WTC11 (cell line): ENCODE results near the gene EFNA5. TPM values are rescaled to one million over a fixed set of nuclear protein-coding genes. Genes with fewer than 3 reads are reported as not detected.

ENCODE experiments used
- ATAC-seq: fragments of 200-7000 bp; cut with Tn5 transposase; 2 replicates; pipeline ENCODE4 v1.10.0; 2021; ENCODE audit warnings: mild to moderate bottlenecking, moderate library complexity
- CTCF ChIA-PET: fragments of 300-600 bp; sonication (Branson Sonifier 250); formaldehyde crosslinking; loops from one replicate; lab custom pipeline; 2021; ENCODE audit warnings: antibody characterized with exemption; lab: Charles Lee
- POLR2A ChIA-PET: fragments of 350-600 bp; sonication (Branson Sonifier 250); formaldehyde crosslinking; loops from one replicate; lab custom pipeline; 2021; ENCODE audit warnings: antibody characterized with exemption; lab: Charles Lee
- DNase-seq: peaks from one replicate; pipeline ENCODE4 v3.0.0; 2021; ENCODE audit warnings: low spot score
- H3K27ac Mint-ChIP-seq: 2 replicates; pipeline ENCODE4 v1.8.0; 2021; ENCODE audit warnings: mixed read lengths
- H3K27me3 Mint-ChIP-seq: 2 replicates; pipeline ENCODE4 v1.8.0; 2021; ENCODE audit warnings: low read depth, mild to moderate bottlenecking, moderate library complexity, mixed read lengths
- H3K36me3 Mint-ChIP-seq: 2 replicates; pipeline ENCODE4 v1.8.0; 2021; ENCODE audit warnings: mixed read lengths
- H3K4me1 Mint-ChIP-seq: 2 replicates; pipeline ENCODE4 v1.8.0; 2022; ENCODE audit warnings: mixed read lengths
- H3K4me3 Mint-ChIP-seq: 2 replicates; pipeline ENCODE4 v1.8.0; 2021; ENCODE audit warnings: mild to moderate bottlenecking, moderate library complexity, mixed read lengths
- H3K9me3 Mint-ChIP-seq: 2 replicates; pipeline ENCODE4 v1.8.0; 2021; ENCODE audit warnings: mixed read lengths
- EMX1 ChIP-seq: fragments of 250-450 bp; sonication (Bioruptor Pico); IDR thresholded peaks from 2 replicates; pipeline ENCODE4 v1.8.0; 2021; ENCODE audit warnings: mild to moderate bottlenecking
- ESRRA ChIP-seq: sonication (generic); formaldehyde crosslinking; IDR thresholded peaks from 2 replicates; pipeline ENCODE4 v1.8.1; 2022; ENCODE audit warnings: mild to moderate bottlenecking, missing genetic modification reagents, borderline replicate concordance
- FOXJ3 ChIP-seq: sonication (generic); formaldehyde crosslinking; IDR thresholded peaks from 2 replicates; pipeline ENCODE4 v1.9.0; 2021; ENCODE audit warnings: missing genetic modification reagents, mild to moderate bottlenecking, borderline replicate concordance
- FOXP1 ChIP-seq: sonication (generic); formaldehyde crosslinking; IDR thresholded peaks from 2 replicates; pipeline ENCODE4 v1.8.0; 2022; ENCODE audit warnings: missing genetic modification reagents, mild to moderate bottlenecking, moderate library complexity, borderline replicate concordance
- GRHL2 ChIP-seq: fragments of 250-450 bp; sonication (Bioruptor Pico); IDR thresholded peaks from 2 replicates; pipeline ENCODE4 v1.8.0; 2022; ENCODE audit warnings: mild to moderate bottlenecking, moderate library complexity; ENCODE audit not compliant: insufficient replicate concordance, severe bottlenecking
- NFYB ChIP-seq: sonication (generic); formaldehyde crosslinking; conservative IDR thresholded peaks from 2 replicates; pipeline ENCODE4 v1.8.0; 2022; ENCODE audit warnings: low read depth, missing genetic modification reagents
- TCF7 ChIP-seq: sonication (generic); formaldehyde crosslinking; IDR thresholded peaks from 2 replicates; pipeline ENCODE4 v1.8.0; 2022; ENCODE audit warnings: mild to moderate bottlenecking, low read depth, missing genetic modification reagents, moderate library complexity
- ZNF121 ChIP-seq: sonication (generic); formaldehyde crosslinking; IDR thresholded peaks from 2 replicates; pipeline ENCODE4 v1.8.0; 2023; ENCODE audit warnings: missing genetic modification reagents
- ZNF219 ChIP-seq: sonication (generic); formaldehyde crosslinking; IDR thresholded peaks from 2 replicates; pipeline ENCODE4 v1.8.0; 2023; ENCODE audit warnings: missing genetic modification reagents, mild to moderate bottlenecking, borderline replicate concordance
- ZNF423 ChIP-seq: fragments of 250-450 bp; sonication (Bioruptor Pico); IDR thresholded peaks from 2 replicates; pipeline ENCODE4 v2.1.2; 2022; ENCODE audit warnings: mild to moderate bottlenecking, moderate library complexity
- total RNA-seq: library from RNA; stranded (reverse); gene quantifications from 3 replicates; pipeline ENCODE4 v1.2.3, GENCODE V29; 2021
- TF ChIP-seq, protein P1 (sequence below): sonication (generic); formaldehyde crosslinking; IDR thresholded peaks from 2 replicates; pipeline ENCODE4 v1.8.1; 2023; ENCODE audit warnings: mild to moderate bottlenecking, missing genetic modification reagents, moderate library complexity
- TF ChIP-seq, protein P2 (sequence below): sonication (generic); formaldehyde crosslinking; IDR thresholded peaks from 2 replicates; pipeline ENCODE4 v1.8.1; 2023; ENCODE audit warnings: mild to moderate bottlenecking, moderate library complexity, missing genetic modification reagents
- TF ChIP-seq, protein P3 (sequence below): fragments of 250-450 bp; sonication (Bioruptor Pico); IDR thresholded peaks from 2 replicates; pipeline ENCODE4 v2.1.2; 2022; ENCODE audit warnings: mild to moderate bottlenecking, moderate library complexity
- TF ChIP-seq, protein P4 (sequence below): sonication (generic); formaldehyde crosslinking; IDR thresholded peaks from 2 replicates; pipeline ENCODE4 v1.8.1; 2023; ENCODE audit warnings: mild to moderate bottlenecking, missing genetic modification reagents
- TF ChIP-seq, protein P5 (sequence below): sonication (generic); formaldehyde crosslinking; IDR thresholded peaks from 2 replicates; pipeline ENCODE4 v1.8.1; 2022; ENCODE audit warnings: mild to moderate bottlenecking, moderate library complexity, missing genetic modification reagents
- TF ChIP-seq, protein P6 (sequence below): fragments of 250-450 bp; sonication (Bioruptor Pico); IDR thresholded peaks from 2 replicates; pipeline ENCODE4 v1.9.0; 2021; ENCODE audit warnings: mild to moderate bottlenecking

EFNA5 gene
- total RNA-seq, 1 experiment from 2014 or later: 17.4 TPM

DNA sequence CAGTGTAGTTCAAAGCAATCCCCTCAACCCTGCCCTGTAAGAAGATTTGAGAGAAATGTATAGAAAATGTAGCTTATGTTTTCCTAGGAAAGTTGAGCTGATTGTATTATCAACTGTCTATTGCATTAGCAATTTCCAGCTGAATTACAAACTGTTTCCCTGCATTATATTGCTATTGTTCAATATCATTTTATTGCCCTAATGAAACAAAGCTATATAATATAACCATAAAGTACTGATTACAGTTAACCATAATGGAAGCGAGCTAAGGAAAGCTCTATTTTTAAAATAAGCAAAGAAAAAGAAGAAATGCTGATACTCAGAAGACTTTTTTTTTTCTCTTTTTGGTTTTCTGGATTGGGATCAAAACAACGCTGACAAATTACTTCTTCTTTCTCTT, 228.3 kb downstream of the EFNA5 start:
- Mint-ChIP-seq H3K27ac (no peak overlapping the region), H3K4me1 (peaks cover 21% of the 10 kb centered on the region), H3K4me3 (no peak overlapping the region), H3K27me3 (no peaks in the 10 kb centered on the region), H3K36me3 (peaks cover 6% of the 10 kb centered on the region; the same call in 1 of the 2 replicates), H3K9me3 (peaks cover 15% of the 10 kb centered on the region)
- ChIA-PET POLR2A (interaction anchor here (0.7 kb wide), 1 partner anchor 9 kb away, joined by 8 read pairs; no protein-coding TSS in a partner anchor), CTCF (interaction anchor here (1.0 kb wide), 1 partner anchor 130 kb away, joined by 3 read pairs; no protein-coding TSS in a partner anchor)
- no peak for ATAC-seq
- no peak for TF ChIP-seq TCF7 (CRISPR knock-in tag)
- TF ChIP-seq FOXP1 (CRISPR knock-in tag): no peak
- TF ChIP-seq, protein P1, sequence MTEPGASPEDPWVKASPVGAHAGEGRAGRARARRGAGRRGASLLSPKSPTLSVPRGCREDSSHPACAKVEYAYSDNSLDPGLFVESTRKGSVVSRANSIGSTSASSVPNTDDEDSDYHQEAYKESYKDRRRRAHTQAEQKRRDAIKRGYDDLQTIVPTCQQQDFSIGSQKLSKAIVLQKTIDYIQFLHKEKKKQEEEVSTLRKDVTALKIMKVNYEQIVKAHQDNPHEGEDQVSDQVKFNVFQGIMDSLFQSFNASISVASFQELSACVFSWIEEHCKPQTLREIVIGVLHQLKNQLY (CRISPR knock-in tag): no peak
- no peak for TF ChIP-seq ZNF121
- no peak for DNase-seq

DNA sequence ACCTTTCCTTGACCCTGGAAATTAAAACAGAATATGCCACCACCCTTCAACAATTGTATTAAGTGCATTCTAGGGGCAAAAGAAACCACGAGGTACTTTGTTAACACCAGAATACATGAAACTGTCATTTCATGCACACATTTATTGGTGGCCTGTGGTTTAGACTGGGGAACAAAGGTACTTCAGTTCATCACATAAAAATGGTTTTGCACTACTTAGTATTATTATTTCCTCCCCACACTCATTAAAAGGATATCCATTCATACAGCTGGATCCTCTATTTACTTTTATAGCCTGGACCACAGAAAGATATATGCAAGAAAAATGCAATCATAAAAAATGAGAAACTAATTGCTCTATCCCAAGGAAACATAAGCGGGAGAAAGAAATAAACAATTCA, 230.9 kb downstream of the EFNA5 start:
- ATAC-seq: no peak
- H3K9me3 Mint-ChIP-seq: peaks cover 15% of the 10 kb centered on the region
- ChIA-PET CTCF (no interaction called here), POLR2A (no interaction called here)
- H3K4me1 Mint-ChIP-seq: peaks cover 14% of the 10 kb centered on the region
- DNase-seq: no peak
- H3K36me3 Mint-ChIP-seq: peaks cover 6% of the 10 kb centered on the region; the same call in 1 of the 2 replicates
- H3K4me3 Mint-ChIP-seq: no peak overlapping the region
- H3K27ac Mint-ChIP-seq: no peak overlapping the region
- H3K27me3 Mint-ChIP-seq: no peaks in the 10 kb centered on the region
- TF ChIP-seq GRHL2 (CRISPR knock-in tag) (no peak), ESRRA (CRISPR knock-in tag) (no peak), EMX1 (CRISPR knock-in tag) (no peak), NFYB (CRISPR knock-in tag) (no peak), FOXJ3 (CRISPR knock-in tag) (no peak)
- TF ChIP-seq, protein P2, sequence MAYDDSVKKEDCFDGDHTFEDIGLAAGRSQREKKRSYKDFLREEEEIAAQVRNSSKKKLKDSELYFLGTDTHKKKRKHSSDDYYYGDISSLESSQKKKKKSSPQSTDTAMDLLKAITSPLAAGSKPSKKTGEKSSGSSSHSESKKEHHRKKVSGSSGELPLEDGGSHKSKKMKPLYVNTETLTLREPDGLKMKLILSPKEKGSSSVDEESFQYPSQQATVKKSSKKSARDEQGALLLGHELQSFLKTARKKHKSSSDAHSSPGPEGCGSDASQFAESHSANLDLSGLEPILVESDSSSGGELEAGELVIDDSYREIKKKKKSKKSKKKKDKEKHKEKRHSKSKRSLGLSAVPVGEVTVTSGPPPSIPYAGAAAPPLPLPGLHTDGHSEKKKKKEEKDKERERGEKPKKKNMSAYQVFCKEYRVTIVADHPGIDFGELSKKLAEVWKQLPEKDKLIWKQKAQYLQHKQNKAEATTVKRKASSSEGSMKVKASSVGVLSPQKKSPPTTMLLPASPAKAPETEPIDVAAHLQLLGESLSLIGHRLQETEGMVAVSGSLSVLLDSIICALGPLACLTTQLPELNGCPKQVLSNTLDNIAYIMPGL (CRISPR knock-in tag): no peak
- TF ChIP-seq, protein P3, sequence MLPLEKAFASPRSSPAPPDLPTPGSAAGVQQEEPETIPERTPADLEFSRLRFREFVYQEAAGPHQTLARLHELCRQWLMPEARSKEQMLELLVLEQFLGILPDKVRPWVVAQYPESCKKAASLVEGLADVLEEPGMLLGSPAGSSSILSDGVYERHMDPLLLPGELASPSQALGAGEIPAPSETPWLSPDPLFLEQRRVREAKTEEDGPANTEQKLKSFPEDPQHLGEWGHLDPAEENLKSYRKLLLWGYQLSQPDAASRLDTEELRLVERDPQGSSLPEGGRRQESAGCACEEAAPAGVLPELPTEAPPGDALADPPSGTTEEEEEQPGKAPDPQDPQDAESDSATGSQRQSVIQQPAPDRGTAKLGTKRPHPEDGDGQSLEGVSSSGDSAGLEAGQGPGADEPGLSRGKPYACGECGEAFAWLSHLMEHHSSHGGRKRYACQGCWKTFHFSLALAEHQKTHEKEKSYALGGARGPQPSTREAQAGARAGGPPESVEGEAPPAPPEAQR: no peak
- TF ChIP-seq, protein P4, sequence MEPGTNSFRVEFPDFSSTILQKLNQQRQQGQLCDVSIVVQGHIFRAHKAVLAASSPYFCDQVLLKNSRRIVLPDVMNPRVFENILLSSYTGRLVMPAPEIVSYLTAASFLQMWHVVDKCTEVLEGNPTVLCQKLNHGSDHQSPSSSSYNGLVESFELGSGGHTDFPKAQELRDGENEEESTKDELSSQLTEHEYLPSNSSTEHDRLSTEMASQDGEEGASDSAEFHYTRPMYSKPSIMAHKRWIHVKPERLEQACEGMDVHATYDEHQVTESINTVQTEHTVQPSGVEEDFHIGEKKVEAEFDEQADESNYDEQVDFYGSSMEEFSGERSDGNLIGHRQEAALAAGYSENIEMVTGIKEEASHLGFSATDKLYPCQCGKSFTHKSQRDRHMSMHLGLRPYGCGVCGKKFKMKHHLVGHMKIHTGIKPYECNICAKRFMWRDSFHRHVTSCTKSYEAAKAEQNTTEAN (CRISPR knock-in tag): no peak
- TF ChIP-seq, all 79 proteins: peak for 0

DNA sequence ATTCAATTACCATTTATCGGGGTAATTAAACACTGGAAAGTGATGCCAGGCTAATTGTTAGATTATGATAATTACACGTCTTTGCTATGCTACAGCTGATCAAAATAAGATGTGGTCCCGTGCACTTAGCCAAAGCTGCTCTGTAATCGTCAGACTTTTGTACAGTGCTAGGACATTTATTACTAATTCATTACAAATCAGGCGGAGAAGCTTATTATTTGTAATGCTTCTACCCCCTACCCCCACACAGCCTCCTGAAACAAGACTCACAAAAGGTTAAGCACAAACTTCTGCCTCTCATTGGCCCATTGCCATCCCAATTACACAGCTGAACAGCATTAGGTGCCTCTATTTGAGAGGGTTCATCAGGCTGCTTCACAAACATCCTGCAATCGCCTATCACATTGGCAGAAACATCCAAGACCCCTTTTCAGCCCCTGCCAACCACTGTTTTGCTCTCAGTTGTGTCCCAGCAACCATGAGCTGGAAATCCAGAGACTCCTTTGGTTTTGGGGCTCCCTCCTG, 232.7 kb downstream of the EFNA5 start:
- peaks cover 6% of the 10 kb centered on the region; the same call in 1 of the 2 replicates for H3K36me3 Mint-ChIP-seq
- peaks cover 3% of the 10 kb centered on the region for H3K4me1 Mint-ChIP-seq
- peaks cover 2% of the 10 kb centered on the region; the same call in 1 of the 2 replicates for H3K27me3 Mint-ChIP-seq
- H3K9me3 Mint-ChIP-seq: peaks cover 17% of the 10 kb centered on the region
- DNase-seq (no peak), ATAC-seq (no peak)
- TF ChIP-seq ZNF423 (no peak), ZNF219 (CRISPR knock-in tag) (no peak), ZNF121 (no peak)
- TF ChIP-seq, protein P5, sequence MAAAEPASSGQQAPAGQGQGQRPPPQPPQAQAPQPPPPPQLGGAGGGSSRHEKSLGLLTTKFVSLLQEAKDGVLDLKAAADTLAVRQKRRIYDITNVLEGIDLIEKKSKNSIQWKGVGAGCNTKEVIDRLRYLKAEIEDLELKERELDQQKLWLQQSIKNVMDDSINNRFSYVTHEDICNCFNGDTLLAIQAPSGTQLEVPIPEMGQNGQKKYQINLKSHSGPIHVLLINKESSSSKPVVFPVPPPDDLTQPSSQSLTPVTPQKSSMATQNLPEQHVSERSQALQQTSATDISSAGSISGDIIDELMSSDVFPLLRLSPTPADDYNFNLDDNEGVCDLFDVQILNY (CRISPR knock-in tag): no peak
- TF ChIP-seq, protein P6, sequence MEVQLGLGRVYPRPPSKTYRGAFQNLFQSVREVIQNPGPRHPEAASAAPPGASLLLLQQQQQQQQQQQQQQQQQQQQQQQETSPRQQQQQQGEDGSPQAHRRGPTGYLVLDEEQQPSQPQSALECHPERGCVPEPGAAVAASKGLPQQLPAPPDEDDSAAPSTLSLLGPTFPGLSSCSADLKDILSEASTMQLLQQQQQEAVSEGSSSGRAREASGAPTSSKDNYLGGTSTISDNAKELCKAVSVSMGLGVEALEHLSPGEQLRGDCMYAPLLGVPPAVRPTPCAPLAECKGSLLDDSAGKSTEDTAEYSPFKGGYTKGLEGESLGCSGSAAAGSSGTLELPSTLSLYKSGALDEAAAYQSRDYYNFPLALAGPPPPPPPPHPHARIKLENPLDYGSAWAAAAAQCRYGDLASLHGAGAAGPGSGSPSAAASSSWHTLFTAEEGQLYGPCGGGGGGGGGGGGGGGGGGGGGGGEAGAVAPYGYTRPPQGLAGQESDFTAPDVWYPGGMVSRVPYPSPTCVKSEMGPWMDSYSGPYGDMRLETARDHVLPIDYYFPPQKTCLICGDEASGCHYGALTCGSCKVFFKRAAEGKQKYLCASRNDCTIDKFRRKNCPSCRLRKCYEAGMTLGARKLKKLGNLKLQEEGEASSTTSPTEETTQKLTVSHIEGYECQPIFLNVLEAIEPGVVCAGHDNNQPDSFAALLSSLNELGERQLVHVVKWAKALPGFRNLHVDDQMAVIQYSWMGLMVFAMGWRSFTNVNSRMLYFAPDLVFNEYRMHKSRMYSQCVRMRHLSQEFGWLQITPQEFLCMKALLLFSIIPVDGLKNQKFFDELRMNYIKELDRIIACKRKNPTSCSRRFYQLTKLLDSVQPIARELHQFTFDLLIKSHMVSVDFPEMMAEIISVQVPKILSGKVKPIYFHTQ (CRISPR knock-in tag): no peak
- no peak overlapping the region for H3K4me3 Mint-ChIP-seq
- no peak overlapping the region for H3K27ac Mint-ChIP-seq
- POLR2A ChIA-PET: interaction anchor here (0.6 kb wide), 1 partner anchor 27 kb away, joined by 3 read pairs; no protein-coding TSS in a partner anchor
- CTCF ChIA-PET: no interaction called here
